GM12878 (cell line): Measurements from ENCODE around the gene HERPUD2.

Experiments used
- CTCF ChIP-seq, 3 experiments: IDR thresholded peaks in 2 of 3; conservative IDR thresholded peaks in 1 of 3; 2 replicates each; pipeline ENCODE4 v1.5.1; 2011; ENCODE audit warnings: low read depth in 3 of 3, low read length in 3 of 3, mild to moderate bottlenecking in 3 of 3, control low read depth in 2 of 3, moderate library complexity in 2 of 3, inconsistent platforms in 1 of 3, mixed read lengths in 1 of 3; ENCODE audit not compliant: control insufficient read depth in 2 of 3, insufficient read depth in 1 of 3; ENCODE audit errors: extremely low read depth in 1 of 3
- E2F4 ChIP-seq: IDR thresholded peaks from 2 replicates; pipeline ENCODE4 v1.6.1; 2012; ENCODE audit warnings: low read depth, low read length, improper control_type of control experiment
- EGR1 ChIP-seq, 2 experiments: IDR thresholded peaks; 1 replicate in 1 of 2; 2 replicates in 1 of 2; pipeline ENCODE4 v1.6.1; 2011 to 2012; ENCODE audit warnings: low read depth in 2 of 2, low read length in 2 of 2, borderline replicate concordance in 1 of 2, mild to moderate bottlenecking in 1 of 2, moderate library complexity in 1 of 2
- EP300 ChIP-seq, 2 experiments: fragments of 150-350 bp in 1 of 2; IDR thresholded peaks; 2 replicates each; pipeline ENCODE4 v1.6.1; 2011 to 2012; ENCODE audit warnings: low read depth in 2 of 2, low read length in 2 of 2, borderline replicate concordance in 1 of 2, improper control_type of control experiment in 1 of 2, inconsistent platforms in 1 of 2; ENCODE audit not compliant: control insufficient read depth in 1 of 2
- EZH2 ChIP-seq: IDR thresholded peaks from 2 replicates; pipeline ENCODE4 v1.6.1; 2012; ENCODE audit warnings: low read depth, mild to moderate bottlenecking, control low read depth, inconsistent platforms, low read length, borderline replicate concordance; ENCODE audit not compliant: control insufficient read depth
- FOS ChIP-seq: IDR thresholded peaks from 3 replicates; pipeline ENCODE4 v1.6.1; 2011; ENCODE audit warnings: borderline replicate concordance; ENCODE audit not compliant: insufficient read length; ENCODE audit errors: extremely low read depth
- JUND ChIP-seq: IDR thresholded peaks from 2 replicates; pipeline ENCODE4 v1.6.1; 2012; ENCODE audit warnings: low read depth, mild to moderate bottlenecking, low read length, improper control_type of control experiment, moderate library complexity
- REST ChIP-seq: IDR thresholded peaks from 2 replicates; pipeline ENCODE4 v1.6.1; 2012; ENCODE audit warnings: mild to moderate bottlenecking, low read depth, low read length
- TCF12 ChIP-seq: IDR thresholded peaks from 2 replicates; pipeline ENCODE4 v1.6.1; 2011; ENCODE audit warnings: low read depth, mild to moderate bottlenecking, low read length
- USF2 ChIP-seq: IDR thresholded peaks from 2 replicates; pipeline ENCODE4 v1.6.1; 2011; ENCODE audit warnings: low read depth, low read length, improper control_type of control experiment, borderline replicate concordance
- TF ChIP-seq, protein P1 (sequence below): fragments of 450-650 bp; formaldehyde crosslinking; IDR thresholded peaks from 2 replicates; pipeline ENCODE4 v1.5.0; 2022; ENCODE audit warnings: mild to moderate bottlenecking, missing genetic modification characterization

- TF ChIP-seq CTCF (IDR thresholded peaks at IDR 0.05 in 2 of 3, conservative IDR thresholded peaks at IDR 0.05 in 1 of 3; ENCODE audit: control insufficient read depth in 2 of 3, extremely low read depth in 1 of 3, insufficient read depth in 1 of 3, low read depth in 3 of 3, low read length in 3 of 3) (no peak), FOS (no peak), JUND (no peak), USF2 (no peak), E2F4 (no peak), EGR1 (IDR thresholded peaks at IDR 0.05; ENCODE audit: borderline replicate concordance in 1 of 2, low read depth in 2 of 2, low read length in 2 of 2) (no peak), EP300 (IDR thresholded peaks at IDR 0.05; ENCODE audit: borderline replicate concordance in 1 of 2, control insufficient read depth in 1 of 2, low read depth in 2 of 2, low read length in 2 of 2) (no peak), REST (no peak), TCF12 (no peak), EZH2 (no peak)
- TF ChIP-seq, protein P1, sequence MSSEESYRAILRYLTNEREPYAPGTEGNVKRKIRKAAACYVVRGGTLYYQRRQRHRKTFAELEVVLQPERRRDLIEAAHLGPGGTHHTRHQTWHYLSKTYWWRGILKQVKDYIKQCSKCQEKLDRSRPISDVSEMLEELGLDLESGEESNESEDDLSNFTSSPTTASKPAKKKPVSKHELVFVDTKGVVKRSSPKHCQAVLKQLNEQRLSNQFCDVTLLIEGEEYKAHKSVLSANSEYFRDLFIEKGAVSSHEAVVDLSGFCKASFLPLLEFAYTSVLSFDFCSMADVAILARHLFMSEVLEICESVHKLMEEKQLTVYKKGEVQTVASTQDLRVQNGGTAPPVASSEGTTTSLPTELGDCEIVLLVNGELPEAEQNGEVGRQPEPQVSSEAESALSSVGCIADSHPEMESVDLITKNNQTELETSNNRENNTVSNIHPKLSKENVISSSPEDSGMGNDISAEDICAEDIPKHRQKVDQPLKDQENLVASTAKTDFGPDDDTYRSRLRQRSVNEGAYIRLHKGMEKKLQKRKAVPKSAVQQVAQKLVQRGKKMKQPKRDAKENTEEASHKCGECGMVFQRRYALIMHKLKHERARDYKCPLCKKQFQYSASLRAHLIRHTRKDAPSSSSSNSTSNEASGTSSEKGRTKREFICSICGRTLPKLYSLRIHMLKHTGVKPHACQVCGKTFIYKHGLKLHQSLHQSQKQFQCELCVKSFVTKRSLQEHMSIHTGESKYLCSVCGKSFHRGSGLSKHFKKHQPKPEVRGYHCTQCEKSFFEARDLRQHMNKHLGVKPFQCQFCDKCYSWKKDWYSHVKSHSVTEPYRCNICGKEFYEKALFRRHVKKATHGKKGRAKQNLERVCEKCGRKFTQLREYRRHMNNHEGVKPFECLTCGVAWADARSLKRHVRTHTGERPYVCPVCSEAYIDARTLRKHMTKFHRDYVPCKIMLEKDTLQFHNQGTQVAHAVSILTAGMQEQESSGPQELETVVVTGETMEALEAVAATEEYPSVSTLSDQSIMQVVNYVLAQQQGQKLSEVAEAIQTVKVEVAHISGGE (CRISPR knock-in tag): no peak
Observed at GRCh38 chr7:35596061-35596460, 98.9 kb downstream of the HERPUD2 start.
